GM19025 (cell line): ENCODE data around the gene RAD51B.
A peak's percentile ranks its signal among the peaks of the same experiment; 100 is the strongest.
"Not testable (repeated sequence)": the region's sequence is repeated elsewhere in the genome, so short reads cannot be mapped to it uniquely, and the experiment has no call there.

Experiments
- ATAC-seq: cut with Tn5 transposase; IDR thresholded peaks from one replicate; pipeline ENCODE4 v1.9.1; 2021; ENCODE audit warnings: mild to moderate bottlenecking, low read depth, moderate library complexity; ENCODE audit not compliant: unreplicated experiment

Gene RAD51B

DNA sequence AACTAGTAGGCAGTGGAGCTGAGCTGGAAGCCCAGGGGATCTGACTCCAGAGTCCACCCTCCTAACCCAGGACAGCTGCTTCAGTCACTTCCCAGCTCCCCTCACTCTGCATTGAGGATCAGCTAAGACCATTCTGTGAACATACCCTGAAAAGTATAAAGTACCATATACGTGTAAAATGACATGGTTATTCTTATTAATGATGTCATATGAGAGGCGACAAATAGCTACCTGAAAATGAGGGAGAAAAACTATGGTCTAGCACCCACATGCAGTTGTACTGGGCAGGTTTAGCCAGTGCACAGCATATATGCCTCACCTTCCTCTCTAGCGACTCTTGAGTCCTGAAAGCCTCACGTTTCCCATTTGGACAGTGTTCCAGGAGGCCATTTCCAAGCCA is 461.9 kb downstream of the RAD51B start:
- no peak for ATAC-seq

DNA sequence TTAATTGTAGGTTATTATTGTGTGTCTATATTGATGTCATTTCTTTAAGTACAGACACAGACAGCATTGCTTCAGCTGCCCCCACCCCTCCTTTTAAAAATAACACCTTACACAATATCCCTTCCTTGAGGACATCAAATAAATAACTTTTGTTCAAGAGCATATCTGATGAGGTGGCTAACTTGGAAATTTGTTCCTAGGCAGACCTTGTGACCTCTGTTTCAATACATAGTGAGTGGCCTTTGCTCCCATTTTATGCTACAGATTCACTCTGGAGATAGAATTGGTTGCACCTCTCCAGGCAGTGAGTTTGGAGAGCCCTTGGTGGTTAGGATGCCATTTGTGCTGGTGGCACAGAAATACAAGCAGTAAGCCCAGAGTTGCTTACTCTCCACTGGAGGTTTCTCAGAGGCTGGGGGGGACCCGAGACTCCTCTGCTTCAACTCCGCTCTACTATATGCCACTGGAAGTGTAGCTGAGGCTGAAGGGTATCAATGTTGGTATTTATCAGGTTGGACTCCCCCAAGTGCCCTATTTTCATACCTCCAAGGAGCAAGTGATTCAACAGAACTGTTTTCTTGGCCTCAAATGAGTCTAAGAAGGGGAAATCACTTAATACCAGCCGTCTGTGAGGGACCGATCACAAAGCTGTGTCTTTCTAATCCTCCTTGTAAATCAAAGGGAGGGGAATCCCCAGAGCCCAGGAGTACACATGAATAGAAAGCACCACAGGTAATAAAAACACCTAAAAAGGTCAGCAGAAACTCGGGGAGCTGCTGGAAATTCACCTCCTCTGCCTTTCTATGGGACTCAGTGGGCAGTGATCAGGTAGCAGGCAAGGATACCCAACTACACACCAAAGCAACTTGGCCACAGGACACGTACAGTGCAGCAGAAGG is 463.1 kb downstream of the RAD51B start:
- ATAC-seq = peak; percentile 27

DNA sequence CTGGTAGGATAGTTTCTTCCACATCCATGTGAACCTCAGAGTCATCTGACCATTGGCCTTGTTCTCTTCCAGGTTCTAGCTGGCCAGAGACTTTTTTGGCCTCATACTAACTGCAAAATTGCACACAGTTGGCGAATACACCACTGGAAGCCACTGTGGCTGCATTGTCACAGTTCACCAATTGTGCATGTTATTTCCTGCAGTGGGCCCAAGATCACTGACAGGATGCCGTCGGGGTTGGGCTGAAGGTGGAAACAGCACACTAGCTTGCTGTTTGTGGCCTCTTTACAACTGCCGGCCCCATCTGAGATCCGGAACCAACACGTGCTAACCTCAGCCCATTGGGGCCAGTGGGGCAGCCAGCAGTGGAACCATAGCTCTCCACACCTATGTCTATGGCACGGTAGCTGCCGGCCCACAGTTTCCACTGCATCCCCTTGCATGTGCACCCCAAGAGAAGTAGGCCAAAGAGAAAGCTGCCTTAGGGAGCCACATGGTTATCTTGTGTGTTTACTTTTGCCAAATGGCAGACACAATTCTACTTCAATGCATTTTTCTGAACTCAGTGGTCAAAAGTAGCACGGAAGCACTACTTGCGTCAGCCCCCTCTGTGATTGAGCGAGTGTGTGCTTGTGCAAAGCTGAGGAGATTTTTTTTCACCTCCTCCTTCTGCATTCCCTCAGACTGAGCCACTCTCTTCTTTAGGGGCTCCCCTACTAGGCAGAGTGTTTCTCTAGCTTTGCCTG is 464.0 kb downstream of the RAD51B start:
- peak; percentile 43 for ATAC-seq

DNA sequence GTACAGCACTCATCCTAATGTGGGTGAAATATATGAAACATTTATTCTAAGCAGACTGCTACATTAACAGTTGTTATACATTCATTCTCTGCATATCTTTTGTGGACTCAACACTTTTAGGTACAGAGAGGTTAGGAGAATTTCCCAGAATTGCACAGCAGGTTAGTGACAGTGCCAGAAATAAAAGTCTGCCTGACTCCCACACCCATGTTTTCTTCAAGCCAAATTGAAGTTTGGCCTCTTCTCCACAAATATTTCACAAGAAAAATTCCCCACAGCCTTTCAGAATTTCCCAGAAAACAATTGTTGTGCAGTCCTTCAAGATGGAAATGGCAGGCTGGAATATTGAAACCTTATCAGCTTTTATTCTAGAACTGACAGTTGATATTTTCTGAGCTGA is 464.8 kb downstream of the RAD51B start:
- ATAC-seq = no peak

DNA sequence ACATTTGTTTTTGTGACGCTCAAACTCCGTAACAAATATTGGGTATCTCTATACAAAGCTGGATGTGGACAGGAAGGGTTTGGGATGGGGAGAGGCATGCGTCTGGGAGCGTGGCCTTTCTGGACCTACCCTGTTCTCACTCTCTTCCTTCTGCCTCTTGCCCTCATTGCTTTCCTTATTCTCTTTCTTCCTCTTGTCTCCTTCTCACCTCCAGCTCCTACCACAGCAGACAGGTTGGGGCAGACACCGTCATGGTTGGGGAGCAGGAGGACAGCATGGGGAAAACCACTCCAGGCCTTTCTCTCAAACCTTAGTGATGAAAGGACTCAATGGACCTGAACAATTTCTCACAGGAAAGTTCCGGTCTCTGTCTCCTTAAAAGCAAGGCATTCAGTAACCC is 465.3 kb downstream of the RAD51B start:
- no peak for ATAC-seq

DNA sequence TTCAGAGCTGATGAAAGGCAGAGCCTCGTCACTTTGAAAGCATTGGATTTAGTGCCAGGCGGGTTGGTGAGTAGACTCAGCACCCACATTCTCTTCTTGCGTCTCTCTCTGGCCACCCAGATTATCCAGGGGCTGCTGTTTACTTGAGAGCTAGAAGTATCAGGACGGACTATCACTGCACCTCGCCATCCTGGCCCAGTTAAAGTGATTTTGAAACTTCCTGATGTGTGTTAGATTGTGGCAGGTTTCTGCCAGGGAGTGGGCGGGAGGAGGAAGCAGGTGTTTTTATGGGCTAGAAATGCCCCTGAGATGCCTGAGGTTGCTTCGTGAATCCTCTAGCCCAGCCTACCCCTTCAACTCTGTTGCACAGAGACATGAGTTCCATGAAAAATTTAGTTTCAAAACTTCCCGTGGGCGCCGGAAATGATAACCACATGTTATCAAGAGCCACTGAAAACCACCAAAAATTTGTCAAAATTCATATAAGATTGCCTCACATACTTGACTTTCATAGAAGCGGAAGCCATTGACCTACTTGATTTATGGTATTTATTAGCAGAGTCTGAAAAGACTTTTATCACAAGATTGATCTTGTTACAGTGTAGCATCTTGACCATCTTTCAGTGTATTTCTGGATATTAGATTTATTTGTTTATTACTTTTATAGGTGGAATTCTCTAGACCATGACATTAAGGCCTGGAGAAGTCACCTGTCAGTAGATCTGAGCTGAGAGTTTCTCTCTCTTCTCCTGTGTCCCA is 466.0 kb downstream of the RAD51B start:
- ATAC-seq = no peak

- no peak for ATAC-seq
Observed at GRCh38 chr14:68286667-68287066, 467.1 kb downstream of the RAD51B start.

DNA sequence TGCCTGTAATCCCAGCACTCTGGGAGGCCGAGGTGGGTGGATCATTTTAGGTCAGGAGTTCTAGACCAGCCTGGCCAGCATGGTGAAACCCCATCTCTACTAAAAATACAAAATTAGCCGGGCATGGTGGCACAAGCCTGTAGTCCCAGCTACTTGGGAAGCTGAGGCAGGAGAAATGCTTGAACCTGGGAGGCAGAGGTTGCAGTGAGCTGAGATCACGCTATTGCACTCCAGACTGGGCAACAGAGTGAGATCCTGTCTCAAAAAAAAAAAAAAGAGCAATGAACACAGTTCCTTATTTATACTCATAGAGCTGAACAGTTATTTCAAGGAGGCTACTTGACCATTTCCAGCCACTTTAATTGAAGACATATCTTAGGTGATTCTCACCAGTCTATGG is 469.9 kb downstream of the RAD51B start:
- ATAC-seq = not testable (repeated sequence)

DNA sequence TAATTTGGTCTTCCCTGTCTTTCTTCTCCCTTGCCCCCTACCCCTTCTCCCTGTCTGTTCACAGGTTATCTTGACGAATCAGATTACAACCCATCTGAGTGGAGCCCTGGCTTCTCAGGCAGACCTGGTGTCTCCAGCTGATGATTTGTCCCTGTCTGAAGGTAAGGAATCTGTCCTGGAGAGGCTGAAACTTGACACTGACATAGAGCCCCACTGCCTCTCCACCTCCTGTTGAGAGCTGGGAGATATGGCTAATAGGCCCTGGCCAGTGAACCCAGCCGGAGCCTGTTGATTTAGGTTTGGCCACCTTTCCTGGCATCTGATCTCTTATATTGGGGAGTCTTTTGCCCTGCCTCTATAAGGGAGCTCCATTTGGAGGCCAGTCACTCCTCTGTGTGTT is 472.2 kb downstream of the RAD51B start:
- no peak for ATAC-seq

GRCh38 chr14:68292441-68293215 is 473.0 kb downstream of the RAD51B start:
- ATAC-seq = no peak

DNA sequence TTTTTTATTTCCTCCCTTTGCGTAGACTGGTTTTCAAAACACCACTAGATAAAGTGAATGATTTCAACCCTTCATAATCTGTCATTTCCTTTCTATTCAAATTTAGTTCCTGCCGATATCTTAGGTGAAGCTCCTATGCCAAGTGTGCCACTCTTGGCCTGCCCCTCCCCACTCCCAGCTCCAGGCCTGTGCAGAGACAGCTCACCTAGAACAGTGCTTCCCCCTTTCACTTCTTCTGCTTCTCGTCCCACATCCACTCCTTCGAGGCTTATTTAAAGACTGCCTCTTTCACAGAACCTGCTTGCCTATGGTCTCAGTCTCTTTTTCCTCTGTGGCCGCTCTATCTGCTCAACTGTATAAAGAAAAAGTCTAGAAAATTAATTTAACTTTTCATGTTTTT is 473.8 kb downstream of the RAD51B start:
- ATAC-seq = no peak

DNA sequence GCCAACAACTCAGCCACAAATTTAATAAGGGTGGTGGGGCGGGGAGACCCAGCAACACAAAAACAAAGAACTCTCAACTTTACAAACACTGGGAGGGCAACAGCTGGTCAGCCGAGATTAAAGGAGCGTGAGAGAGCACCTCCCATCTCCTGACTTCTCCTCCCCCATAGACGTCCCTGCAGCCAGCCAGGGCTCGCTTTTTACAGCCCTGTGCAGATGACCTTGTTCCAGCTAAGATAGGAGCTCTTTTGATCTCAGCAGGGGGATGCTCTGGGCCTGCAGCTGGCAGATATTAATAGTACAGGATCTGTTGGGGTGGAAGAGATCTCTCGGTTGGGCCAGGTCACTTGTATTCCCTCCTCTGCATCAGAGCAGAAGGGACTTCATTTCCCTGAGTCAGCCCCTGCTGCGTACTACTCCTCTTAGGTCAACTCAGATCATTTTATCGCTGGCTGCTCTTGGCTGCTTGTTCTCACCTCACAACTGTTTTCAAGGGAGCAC is 475.8 kb downstream of the RAD51B start:
- no peak for ATAC-seq

- no peak for ATAC-seq
Observed at GRCh38 chr14:68297039-68297438, 477.5 kb downstream of the RAD51B start.

- no peak for ATAC-seq
Observed at GRCh38 chr14:68297876-68298468, 478.4 kb downstream of the RAD51B start.

GRCh38 chr14:68300608-68301007 is 481.0 kb downstream of the RAD51B start:
- ATAC-seq = no peak

- ATAC-seq = no peak
Observed at GRCh38 chr14:68301219-68301618, 481.6 kb downstream of the RAD51B start.

- not testable (repeated sequence) for ATAC-seq
Observed at GRCh38 chr14:68302938-68303337, 483.4 kb downstream of the RAD51B start.

GRCh38 chr14:68305738-68306137 is 486.2 kb downstream of the RAD51B start:
- ATAC-seq = no peak

DNA sequence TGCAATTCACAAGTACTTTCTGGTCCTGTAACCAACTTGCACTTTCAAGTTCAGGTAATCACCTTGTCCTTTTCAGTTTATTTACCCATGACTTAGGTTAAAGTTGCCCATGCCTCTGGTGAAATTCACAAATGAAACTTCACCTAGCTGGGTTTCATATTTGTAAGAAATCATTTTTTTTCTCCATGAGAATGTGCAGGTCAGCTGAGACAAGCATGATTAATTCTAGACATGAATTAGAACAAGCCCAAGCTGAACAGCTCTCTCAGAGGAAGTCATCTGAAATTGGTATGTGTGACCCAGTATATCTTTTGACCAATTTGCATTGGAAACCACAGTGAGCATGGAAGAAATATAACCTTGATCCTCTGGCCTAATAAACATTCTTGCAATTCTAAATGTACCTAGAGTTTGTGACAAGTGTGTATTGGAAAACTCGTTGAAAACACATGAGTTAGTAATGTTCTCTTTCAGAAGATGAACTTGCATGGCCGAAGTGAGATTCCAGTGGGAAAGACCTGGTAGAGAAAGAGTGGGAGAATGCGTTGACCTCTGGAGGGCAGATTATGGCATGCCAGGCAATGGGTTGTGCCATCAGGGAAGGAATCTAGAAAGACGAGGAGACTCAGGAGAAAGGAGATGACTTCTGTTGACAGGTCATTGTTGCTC is 486.8 kb downstream of the RAD51B start:
- ATAC-seq = no peak
